ENCODE results near the gene PFN3.

The PFN3 gene

DNA sequence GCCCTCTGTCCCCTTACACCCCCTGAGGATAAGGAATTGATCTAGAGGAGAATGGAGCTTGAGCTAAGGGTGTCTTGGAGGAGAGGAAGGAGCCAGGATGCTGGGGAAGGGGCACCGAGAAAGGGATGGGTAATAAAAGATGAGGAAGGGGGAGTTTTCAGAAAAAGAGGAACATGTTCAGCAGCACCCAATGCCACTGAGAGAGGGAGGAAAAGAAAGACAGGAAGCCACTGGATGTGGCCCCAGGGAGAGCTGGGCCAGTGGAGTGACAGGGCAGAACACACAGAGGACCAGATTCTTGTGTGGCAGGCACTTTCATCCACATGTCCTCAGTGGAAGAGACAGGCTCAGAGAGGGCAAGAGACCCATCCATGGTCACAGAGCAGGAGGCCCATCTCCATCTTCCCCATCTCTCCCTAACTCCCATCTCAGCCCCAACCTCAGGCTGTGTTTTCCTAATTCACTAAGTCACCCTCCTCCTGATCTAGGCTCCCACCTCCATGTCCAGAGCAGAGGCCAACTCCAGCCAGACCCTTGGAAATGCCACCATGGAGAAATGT is 7.2 kb downstream of the PFN3 start:
- Mint-ChIP-seq H3K4me3 (no peak overlapping the region), H3K27me3 (ENCODE audit: low read depth) (peaks cover 12% of the 10 kb centered on the region), H3K9me3 (no peaks in the 10 kb centered on the region), H3K36me3 (ENCODE audit: low read depth) (no peaks in the 10 kb centered on the region), H3K4me1 (peaks cover 12% of the 10 kb centered on the region), H3K27ac (no peak overlapping the region)
- TF ChIP-seq, protein P1, sequence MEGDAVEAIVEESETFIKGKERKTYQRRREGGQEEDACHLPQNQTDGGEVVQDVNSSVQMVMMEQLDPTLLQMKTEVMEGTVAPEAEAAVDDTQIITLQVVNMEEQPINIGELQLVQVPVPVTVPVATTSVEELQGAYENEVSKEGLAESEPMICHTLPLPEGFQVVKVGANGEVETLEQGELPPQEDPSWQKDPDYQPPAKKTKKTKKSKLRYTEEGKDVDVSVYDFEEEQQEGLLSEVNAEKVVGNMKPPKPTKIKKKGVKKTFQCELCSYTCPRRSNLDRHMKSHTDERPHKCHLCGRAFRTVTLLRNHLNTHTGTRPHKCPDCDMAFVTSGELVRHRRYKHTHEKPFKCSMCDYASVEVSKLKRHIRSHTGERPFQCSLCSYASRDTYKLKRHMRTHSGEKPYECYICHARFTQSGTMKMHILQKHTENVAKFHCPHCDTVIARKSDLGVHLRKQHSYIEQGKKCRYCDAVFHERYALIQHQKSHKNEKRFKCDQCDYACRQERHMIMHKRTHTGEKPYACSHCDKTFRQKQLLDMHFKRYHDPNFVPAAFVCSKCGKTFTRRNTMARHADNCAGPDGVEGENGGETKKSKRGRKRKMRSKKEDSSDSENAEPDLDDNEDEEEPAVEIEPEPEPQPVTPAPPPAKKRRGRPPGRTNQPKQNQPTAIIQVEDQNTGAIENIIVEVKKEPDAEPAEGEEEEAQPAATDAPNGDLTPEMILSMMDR (IDR thresholded peaks at IDR 0.05; ENCODE audit: unreplicated experiment in 3 of 3): no peak

GRCh38 chr5:177392765-177393164 is 7.7 kb downstream of the PFN3 start:
- H3K4me3 Mint-ChIP-seq: no peak overlapping the region
- no peaks in the 10 kb centered on the region for H3K36me3 Mint-ChIP-seq (ENCODE audit: low read depth)
- TF ChIP-seq, protein P1 (IDR thresholded peaks at IDR 0.05; ENCODE audit: unreplicated experiment in 3 of 3): no peak
- H3K4me1 Mint-ChIP-seq: peaks cover 12% of the 10 kb centered on the region
- no peak overlapping the region for H3K27ac Mint-ChIP-seq
- H3K27me3 Mint-ChIP-seq (ENCODE audit: low read depth): peaks cover 12% of the 10 kb centered on the region
- no peaks in the 10 kb centered on the region for H3K9me3 Mint-ChIP-seq

GRCh38 chr5:177390363-177391300 is 9.8 kb downstream of the PFN3 start:
- Mint-ChIP-seq H3K9me3 (no peaks in the 10 kb centered on the region), H3K27ac (peak overlapping the region; percentile 44 to 57 (median 57)), H3K4me1 (peaks cover 12% of the 10 kb centered on the region), H3K36me3 (ENCODE audit: low read depth) (no peaks in the 10 kb centered on the region), H3K4me3 (peak overlapping the region in 1 of 3 experiments; percentile 31), H3K27me3 (ENCODE audit: low read depth) (peaks cover 8% of the 10 kb centered on the region)
- TF ChIP-seq, protein P1 (IDR thresholded peaks at IDR 0.05; ENCODE audit: unreplicated experiment in 3 of 3): peak; percentile 95 to 98 (median 97)

DNA sequence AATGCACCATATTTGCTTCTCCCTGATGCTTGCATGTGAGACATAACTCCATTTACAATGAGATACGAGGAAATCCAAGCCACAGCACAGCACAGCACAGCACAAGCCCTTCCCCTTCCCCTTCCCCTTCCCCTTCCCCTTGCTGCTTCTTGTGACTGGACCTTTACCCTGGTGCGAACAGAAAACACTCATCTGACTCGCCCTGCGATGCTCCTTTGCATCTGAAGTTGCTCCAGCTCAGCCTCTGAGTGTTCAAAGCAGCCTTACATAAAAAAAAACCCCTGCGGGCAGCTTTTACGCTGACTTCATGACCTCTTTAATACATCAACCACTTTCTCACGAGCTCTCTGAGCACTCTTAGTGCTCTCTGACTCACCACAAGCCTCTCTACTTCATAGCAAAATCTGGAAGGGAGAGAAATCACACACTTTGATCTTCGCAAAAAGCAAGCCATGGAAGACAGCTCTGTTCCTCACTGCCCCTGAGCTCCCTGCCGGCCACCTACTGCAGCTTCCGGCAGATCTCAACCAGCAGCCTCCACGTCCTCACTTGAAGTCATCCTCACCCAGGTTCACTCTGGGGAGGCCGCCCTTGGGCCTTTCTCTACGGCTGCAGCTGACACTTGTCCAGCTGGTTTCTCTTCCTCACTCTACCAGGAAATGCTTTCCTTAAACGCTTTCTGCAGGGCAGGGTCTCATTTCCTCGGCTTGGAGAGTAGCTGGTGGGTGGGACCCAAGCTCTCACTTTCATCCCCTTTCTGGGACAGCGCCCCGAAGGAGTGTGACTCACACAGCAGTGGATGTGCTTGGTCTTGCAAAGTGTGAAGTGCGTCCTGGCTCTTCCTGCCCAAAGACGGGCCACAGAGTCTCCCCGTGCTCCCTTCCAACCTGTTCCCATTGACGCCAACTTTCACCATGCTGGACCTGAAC is 11.0 kb downstream of the PFN3 start:
- peak overlapping the region; percentile 19 to 75 (median 72) for H3K27ac Mint-ChIP-seq
- TF ChIP-seq, protein P1 (IDR thresholded peaks at IDR 0.05; ENCODE audit: unreplicated experiment in 3 of 3): no peak
- H3K9me3 Mint-ChIP-seq: peaks cover 2% of the 10 kb centered on the region
- H3K4me1 Mint-ChIP-seq: peaks cover 12% of the 10 kb centered on the region
- H3K27me3 Mint-ChIP-seq (ENCODE audit: low read depth): peaks cover 14% of the 10 kb centered on the region
- H3K4me3 Mint-ChIP-seq: peak overlapping the region in 1 of 3 experiments; percentile 1
- no peaks in the 10 kb centered on the region for H3K36me3 Mint-ChIP-seq (ENCODE audit: low read depth)

- Mint-ChIP-seq H3K27me3 (ENCODE audit: low read depth) (peaks cover 18% of the 10 kb centered on the region), H3K4me1 (peaks cover 12% of the 10 kb centered on the region), H3K4me3 (no peak overlapping the region), H3K36me3 (ENCODE audit: low read depth) (no peaks in the 10 kb centered on the region), H3K9me3 (peaks cover 2% of the 10 kb centered on the region), H3K27ac (peak overlapping the region in 2 of 3 experiments; percentile 8 to 72)
- TF ChIP-seq, protein P1 (IDR thresholded peaks at IDR 0.05; ENCODE audit: unreplicated experiment in 3 of 3): no peak
Measured at GRCh38 chr5:177388521-177389052, 11.9 kb downstream of the PFN3 start.

All from nephron (organoid).